ENCODE data around the gene SYNPO.

GRCh38 chr5:150612905-150613670, 27.4 kb upstream of the SYNPO start:
- TF ChIP-seq CTCF (conservative IDR thresholded peaks at IDR 0.05 in 1 of 2, IDR thresholded peaks at IDR 0.05 in 1 of 2; ENCODE audit: low read depth in 1 of 2, low read length in 2 of 2) (no peak), EZH2 (IDR thresholded peaks at IDR 0.05; ENCODE audit: low read length, missing control alignments) (no peak)

All from fibroblast of lung (primary cell).